Chondrocyte (in vitro differentiated cells): Measurements from ENCODE around the gene AGO3. TPM values are rescaled to one million over a fixed set of nuclear protein-coding genes. Genes with fewer than 3 reads are reported as not detected.
A peak's percentile ranks its signal among the peaks of the same experiment; 100 is the strongest.

Source experiments
- DNase-seq: peaks from one replicate; pipeline ENCODE4 v3.0.0; 2021; ENCODE audit warnings: mixed read lengths, low spot score
- H3K27ac Mint-ChIP-seq: one replicate; pipeline ENCODE4 v1.8.0; 2021; ENCODE audit warnings: mild to moderate bottlenecking, moderate library complexity, mixed read lengths; ENCODE audit not compliant: unreplicated experiment
- H3K27me3 Mint-ChIP-seq: 2 replicates; pipeline ENCODE4 v1.8.0; 2021; ENCODE audit warnings: low read depth, mixed read lengths
- H3K36me3 Mint-ChIP-seq: 2 replicates; pipeline ENCODE4 v1.8.0; 2021; ENCODE audit warnings: low read depth, mixed read lengths
- H3K4me1 Mint-ChIP-seq: 2 replicates; pipeline ENCODE4 v1.8.0; 2021; ENCODE audit warnings: low read depth, mild to moderate bottlenecking, mixed read lengths
- H3K4me3 Mint-ChIP-seq: one replicate; pipeline ENCODE4 v1.8.0; 2021; ENCODE audit warnings: mild to moderate bottlenecking, moderate library complexity, mixed read lengths; ENCODE audit not compliant: unreplicated experiment
- H3K9me3 Mint-ChIP-seq: 2 replicates; pipeline ENCODE4 v1.8.0; 2021; ENCODE audit warnings: low read depth, mixed read lengths
- CTCF ChIP-seq: fragments of 200-600 bp; sonication (generic); IDR thresholded peaks from 2 replicates; pipeline ENCODE4 v1.5.0; 2021; ENCODE audit warnings: antibody characterized with exemption, mild to moderate bottlenecking, moderate library complexity
- total RNA-seq: library from RNA; stranded (reverse); gene quantifications from 3 replicates; pipeline ENCODE4 v1.2.1, GENCODE V29; 2021

The AGO3 gene
- total RNA-seq, 1 donor from 2014 or later = 26.1 TPM

GRCh38 chr1:36085686-36086526 lies 155.0 kb downstream of the AGO3 start:
- no peak for TF ChIP-seq CTCF
- H3K36me3 Mint-ChIP-seq = peaks cover 2% of the 10 kb centered on the region
- no peaks in the 10 kb centered on the region for H3K9me3 Mint-ChIP-seq
- no peak for DNase-seq
- peaks cover 15% of the 10 kb centered on the region for H3K4me1 Mint-ChIP-seq
- H3K27ac Mint-ChIP-seq = no peak overlapping the region
- no peaks in the 10 kb centered on the region for H3K27me3 Mint-ChIP-seq
- H3K4me3 Mint-ChIP-seq = no peak overlapping the region

DNA sequence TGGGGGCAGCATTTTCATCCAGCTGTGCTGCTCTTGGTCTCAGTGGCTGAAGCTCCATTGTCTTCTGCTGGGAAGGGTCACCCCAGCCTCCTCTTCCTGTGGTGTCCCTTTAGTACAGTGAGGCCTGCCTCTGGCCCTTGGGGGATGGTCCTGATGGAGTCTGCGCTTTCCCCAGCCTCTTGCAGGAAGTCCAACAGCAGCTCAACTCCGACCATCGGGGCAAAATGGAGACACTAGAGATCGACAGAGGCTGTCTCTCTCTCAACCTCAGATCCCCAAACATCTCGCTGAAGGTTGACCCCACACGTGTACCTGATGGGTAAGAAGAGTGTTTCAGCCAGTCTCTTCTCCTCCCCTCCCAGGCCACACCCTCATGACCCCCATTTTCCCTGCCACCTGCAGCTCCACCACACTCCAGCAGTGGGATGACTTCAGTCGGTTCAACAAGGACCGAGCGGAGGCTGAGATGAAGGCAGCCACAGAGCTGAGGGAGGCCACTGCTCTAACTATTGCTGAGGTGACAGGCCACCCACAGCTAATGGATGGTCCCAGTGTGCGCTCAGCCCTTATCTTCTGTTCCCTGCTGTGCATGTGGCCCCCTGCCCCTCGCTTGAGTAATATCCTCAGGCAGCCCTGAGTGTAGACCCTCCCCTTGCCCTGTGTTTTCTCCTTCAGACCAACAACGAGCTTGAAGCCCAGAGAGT lies 155.8 kb downstream of the AGO3 start:
- peak; percentile 59 for DNase-seq

GRCh38 chr1:36087233-36088123 lies 156.6 kb downstream of the AGO3 start:
- peak; percentile 87 for DNase-seq
- H3K36me3 Mint-ChIP-seq = peaks cover 8% of the 10 kb centered on the region
- no peaks in the 10 kb centered on the region for H3K27me3 Mint-ChIP-seq
- no peak for TF ChIP-seq CTCF
- no peak overlapping the region for H3K27ac Mint-ChIP-seq
- no peaks in the 10 kb centered on the region for H3K9me3 Mint-ChIP-seq
- no peak overlapping the region for H3K4me3 Mint-ChIP-seq
- H3K4me1 Mint-ChIP-seq = peaks cover 17% of the 10 kb centered on the region

More for the DNA sequence above, 155.8 kb downstream of the AGO3 start:
- H3K9me3 Mint-ChIP-seq = no peaks in the 10 kb centered on the region
- H3K4me3 Mint-ChIP-seq = no peak overlapping the region
- no peaks in the 10 kb centered on the region for H3K27me3 Mint-ChIP-seq
- peaks cover 4% of the 10 kb centered on the region for H3K36me3 Mint-ChIP-seq
- peaks cover 17% of the 10 kb centered on the region for H3K4me1 Mint-ChIP-seq
- TF ChIP-seq CTCF = no peak
- no peak overlapping the region for H3K27ac Mint-ChIP-seq

DNA sequence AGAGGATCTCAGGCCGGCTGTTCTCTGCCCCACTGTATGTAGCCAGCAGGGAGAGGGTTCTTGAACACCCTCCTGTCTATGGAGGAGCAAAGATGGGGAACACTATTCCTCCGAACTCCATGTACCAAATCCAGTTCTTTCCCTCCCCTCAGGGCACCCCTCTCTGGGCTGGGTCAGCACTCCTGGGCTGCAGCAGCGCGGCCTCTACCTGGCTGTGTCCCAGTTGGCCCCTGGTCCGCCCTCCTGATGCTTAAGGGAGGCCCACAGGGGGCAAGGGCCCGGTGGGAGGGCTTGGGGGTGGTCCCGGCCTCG lies 157.3 kb downstream of the AGO3 start:
- H3K36me3 Mint-ChIP-seq = peaks cover 9% of the 10 kb centered on the region
- H3K4me1 Mint-ChIP-seq = peaks cover 17% of the 10 kb centered on the region
- no peaks in the 10 kb centered on the region for H3K27me3 Mint-ChIP-seq
- peak overlapping the region; percentile 83 for H3K4me3 Mint-ChIP-seq
- H3K27ac Mint-ChIP-seq = no peak overlapping the region
- H3K9me3 Mint-ChIP-seq = no peaks in the 10 kb centered on the region
- TF ChIP-seq CTCF = no peak
- DNase-seq = peak; percentile 82
